Measurements from ENCODE around the gene NCK1. TPM values are rescaled to one million over a fixed set of nuclear protein-coding genes. Genes with fewer than 3 reads are reported as not detected.

NCK1 gene
- total and polyA plus RNA-seq, 9 of the 15 experiments (the other 6 are each of a cell fraction or from before 2014, with no cell fraction given): 17.3 to 30.5 (median 25.0) TPM

DNA sequence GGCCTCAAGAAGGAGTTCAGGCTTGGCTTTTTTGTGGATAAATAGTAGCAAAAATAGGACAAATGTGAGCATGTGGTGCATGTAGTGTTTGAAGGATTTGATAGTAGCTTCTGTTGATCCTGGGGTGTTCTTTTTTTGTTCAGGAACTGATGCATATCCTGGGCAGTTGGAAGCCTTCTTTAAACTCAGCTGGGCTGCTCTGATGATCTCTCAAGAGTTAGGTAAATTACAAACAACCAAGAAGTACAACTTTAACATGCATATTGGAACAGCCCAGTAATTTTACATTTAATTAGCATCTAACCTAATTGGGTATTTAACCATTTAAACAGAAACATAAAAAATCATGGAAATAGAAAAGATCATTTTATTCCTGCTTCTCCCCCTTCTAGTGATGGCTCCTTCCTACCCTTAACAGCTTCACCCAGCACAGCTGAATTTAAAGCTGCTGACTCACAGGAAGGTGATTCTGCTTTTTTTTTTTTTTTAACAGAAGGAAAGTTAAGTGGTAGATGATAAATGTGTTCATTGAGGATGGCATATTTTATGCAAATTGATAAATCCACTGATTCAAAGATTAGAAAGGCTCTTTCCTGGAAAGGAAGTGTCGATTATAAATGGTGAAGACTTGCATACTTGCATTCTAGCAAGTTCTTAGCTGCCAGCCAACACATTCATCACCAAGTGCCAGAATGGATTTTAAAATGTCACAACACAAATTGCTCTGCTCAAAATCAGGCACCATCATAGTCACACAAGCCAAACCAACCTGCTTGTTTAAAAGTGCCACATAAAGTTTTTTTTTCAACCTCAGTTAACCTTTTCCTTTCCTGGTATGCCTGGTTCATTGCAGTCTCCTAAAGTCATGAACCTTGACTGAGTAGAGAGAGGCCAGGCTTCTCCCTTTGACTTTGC is 23.1 kb upstream of the NCK1 start (continued):
- TF ChIP-seq, protein P1, sequence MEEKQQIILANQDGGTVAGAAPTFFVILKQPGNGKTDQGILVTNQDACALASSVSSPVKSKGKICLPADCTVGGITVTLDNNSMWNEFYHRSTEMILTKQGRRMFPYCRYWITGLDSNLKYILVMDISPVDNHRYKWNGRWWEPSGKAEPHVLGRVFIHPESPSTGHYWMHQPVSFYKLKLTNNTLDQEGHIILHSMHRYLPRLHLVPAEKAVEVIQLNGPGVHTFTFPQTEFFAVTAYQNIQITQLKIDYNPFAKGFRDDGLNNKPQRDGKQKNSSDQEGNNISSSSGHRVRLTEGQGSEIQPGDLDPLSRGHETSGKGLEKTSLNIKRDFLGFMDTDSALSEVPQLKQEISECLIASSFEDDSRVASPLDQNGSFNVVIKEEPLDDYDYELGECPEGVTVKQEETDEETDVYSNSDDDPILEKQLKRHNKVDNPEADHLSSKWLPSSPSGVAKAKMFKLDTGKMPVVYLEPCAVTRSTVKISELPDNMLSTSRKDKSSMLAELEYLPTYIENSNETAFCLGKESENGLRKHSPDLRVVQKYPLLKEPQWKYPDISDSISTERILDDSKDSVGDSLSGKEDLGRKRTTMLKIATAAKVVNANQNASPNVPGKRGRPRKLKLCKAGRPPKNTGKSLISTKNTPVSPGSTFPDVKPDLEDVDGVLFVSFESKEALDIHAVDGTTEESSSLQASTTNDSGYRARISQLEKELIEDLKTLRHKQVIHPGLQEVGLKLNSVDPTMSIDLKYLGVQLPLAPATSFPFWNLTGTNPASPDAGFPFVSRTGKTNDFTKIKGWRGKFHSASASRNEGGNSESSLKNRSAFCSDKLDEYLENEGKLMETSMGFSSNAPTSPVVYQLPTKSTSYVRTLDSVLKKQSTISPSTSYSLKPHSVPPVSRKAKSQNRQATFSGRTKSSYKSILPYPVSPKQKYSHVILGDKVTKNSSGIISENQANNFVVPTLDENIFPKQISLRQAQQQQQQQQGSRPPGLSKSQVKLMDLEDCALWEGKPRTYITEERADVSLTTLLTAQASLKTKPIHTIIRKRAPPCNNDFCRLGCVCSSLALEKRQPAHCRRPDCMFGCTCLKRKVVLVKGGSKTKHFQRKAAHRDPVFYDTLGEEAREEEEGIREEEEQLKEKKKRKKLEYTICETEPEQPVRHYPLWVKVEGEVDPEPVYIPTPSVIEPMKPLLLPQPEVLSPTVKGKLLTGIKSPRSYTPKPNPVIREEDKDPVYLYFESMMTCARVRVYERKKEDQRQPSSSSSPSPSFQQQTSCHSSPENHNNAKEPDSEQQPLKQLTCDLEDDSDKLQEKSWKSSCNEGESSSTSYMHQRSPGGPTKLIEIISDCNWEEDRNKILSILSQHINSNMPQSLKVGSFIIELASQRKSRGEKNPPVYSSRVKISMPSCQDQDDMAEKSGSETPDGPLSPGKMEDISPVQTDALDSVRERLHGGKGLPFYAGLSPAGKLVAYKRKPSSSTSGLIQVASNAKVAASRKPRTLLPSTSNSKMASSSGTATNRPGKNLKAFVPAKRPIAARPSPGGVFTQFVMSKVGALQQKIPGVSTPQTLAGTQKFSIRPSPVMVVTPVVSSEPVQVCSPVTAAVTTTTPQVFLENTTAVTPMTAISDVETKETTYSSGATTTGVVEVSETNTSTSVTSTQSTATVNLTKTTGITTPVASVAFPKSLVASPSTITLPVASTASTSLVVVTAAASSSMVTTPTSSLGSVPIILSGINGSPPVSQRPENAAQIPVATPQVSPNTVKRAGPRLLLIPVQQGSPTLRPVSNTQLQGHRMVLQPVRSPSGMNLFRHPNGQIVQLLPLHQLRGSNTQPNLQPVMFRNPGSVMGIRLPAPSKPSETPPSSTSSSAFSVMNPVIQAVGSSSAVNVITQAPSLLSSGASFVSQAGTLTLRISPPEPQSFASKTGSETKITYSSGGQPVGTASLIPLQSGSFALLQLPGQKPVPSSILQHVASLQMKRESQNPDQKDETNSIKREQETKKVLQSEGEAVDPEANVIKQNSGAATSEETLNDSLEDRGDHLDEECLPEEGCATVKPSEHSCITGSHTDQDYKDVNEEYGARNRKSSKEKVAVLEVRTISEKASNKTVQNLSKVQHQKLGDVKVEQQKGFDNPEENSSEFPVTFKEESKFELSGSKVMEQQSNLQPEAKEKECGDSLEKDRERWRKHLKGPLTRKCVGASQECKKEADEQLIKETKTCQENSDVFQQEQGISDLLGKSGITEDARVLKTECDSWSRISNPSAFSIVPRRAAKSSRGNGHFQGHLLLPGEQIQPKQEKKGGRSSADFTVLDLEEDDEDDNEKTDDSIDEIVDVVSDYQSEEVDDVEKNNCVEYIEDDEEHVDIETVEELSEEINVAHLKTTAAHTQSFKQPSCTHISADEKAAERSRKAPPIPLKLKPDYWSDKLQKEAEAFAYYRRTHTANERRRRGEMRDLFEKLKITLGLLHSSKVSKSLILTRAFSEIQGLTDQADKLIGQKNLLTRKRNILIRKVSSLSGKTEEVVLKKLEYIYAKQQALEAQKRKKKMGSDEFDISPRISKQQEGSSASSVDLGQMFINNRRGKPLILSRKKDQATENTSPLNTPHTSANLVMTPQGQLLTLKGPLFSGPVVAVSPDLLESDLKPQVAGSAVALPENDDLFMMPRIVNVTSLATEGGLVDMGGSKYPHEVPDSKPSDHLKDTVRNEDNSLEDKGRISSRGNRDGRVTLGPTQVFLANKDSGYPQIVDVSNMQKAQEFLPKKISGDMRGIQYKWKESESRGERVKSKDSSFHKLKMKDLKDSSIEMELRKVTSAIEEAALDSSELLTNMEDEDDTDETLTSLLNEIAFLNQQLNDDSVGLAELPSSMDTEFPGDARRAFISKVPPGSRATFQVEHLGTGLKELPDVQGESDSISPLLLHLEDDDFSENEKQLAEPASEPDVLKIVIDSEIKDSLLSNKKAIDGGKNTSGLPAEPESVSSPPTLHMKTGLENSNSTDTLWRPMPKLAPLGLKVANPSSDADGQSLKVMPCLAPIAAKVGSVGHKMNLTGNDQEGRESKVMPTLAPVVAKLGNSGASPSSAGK (IDR thresholded peaks at IDR 0.05): 0 out of 2 replicates have a peak, but pooled peaks have one; percentile 32
- TF ChIP-seq MEIS2 (IDR thresholded peaks at IDR 0.05; ENCODE audit: partially characterized antibody) (peak; percentile 89), RBM17 (IDR thresholded peaks at IDR 0.05; ENCODE audit: borderline replicate concordance, low read depth, low read length) (no peak), JUN (IDR thresholded peaks at IDR 0.05; ENCODE audit: borderline replicate concordance, low read depth, low read length) (0 out of 2 replicates have a peak, but pooled peaks have one; percentile 14), JUN (CRISPR knock-in tag; IDR thresholded peaks at IDR 0.05; ENCODE audit: borderline replicate concordance) (no peak), ZNF384 (IDR thresholded peaks at IDR 0.05; ENCODE audit: low read depth, low read length) (peak; percentile 93), RBBP5 (IDR thresholded peaks at IDR 0.05; ENCODE audit: borderline replicate concordance, insufficient read depth, low read length, poor library complexity, severe bottlenecking) (no peak), RUNX1 (IDR thresholded peaks at IDR 0.05; ENCODE audit: low read depth) (no peak), MAFK (IDR thresholded peaks at IDR 0.05; ENCODE audit: low read length) (peak; percentile 76), ZNF12 (CRISPR knock-in tag; IDR thresholded peaks at IDR 0.05) (no peak), DPF2 (IDR thresholded peaks at IDR 0.05) (peak; percentile 76; the same call in 1 of the 2 replicates)
